ENCODE measurements around the gene TERF2IP. TPM values are rescaled to one million over a fixed set of nuclear protein-coding genes. Genes with fewer than 3 reads are reported as not detected.

Gene TERF2IP
- total RNA-seq, 1 donor from 2014 or later, result 86.8 TPM

- no peak overlapping the region for H3K27ac Mint-ChIP-seq
- intact Hi-C loops (cut with micrococcal nuclease), result no loop called here
- H3K36me3 Mint-ChIP-seq (ENCODE audit: low read depth), result peaks cover 40% of the 10 kb centered on the region
- no peak overlapping the region for H3K4me3 Mint-ChIP-seq
- no peak for DNase-seq
- no peaks in the 10 kb centered on the region for H3K9me3 Mint-ChIP-seq
- H3K4me1 Mint-ChIP-seq, result peaks cover 4% of the 10 kb centered on the region
- H3K27me3 Mint-ChIP-seq, result no peaks in the 10 kb centered on the region
These were observed 12.7 kb downstream of the TERF2IP start for GRCh38 chr16:75660321-75660720.

GRCh38 chr16:75660726-75661302 lies 13.2 kb downstream of the TERF2IP start:
- no peak for DNase-seq
- H3K4me3 Mint-ChIP-seq, result no peak overlapping the region
- intact Hi-C loops (cut with micrococcal nuclease), result no loop called here
- no peaks in the 10 kb centered on the region for H3K27me3 Mint-ChIP-seq
- H3K36me3 Mint-ChIP-seq (ENCODE audit: low read depth), result peaks cover 36% of the 10 kb centered on the region
- no peaks in the 10 kb centered on the region for H3K9me3 Mint-ChIP-seq
- no peak overlapping the region for H3K27ac Mint-ChIP-seq
- peaks cover 4% of the 10 kb centered on the region for H3K4me1 Mint-ChIP-seq

GRCh38 chr16:75667503-75667902 lies 19.9 kb downstream of the TERF2IP start:
- H3K4me3 Mint-ChIP-seq, result no peak overlapping the region
- intact Hi-C loops (cut with micrococcal nuclease), result no loop called here
- no peaks in the 10 kb centered on the region for H3K27me3 Mint-ChIP-seq

GRCh38 chr16:75676909-75677308 lies 29.3 kb downstream of the TERF2IP start, which contains the start of gene CPHXL2:
TSS of gene CPHXL2 (minus strand) at chr16:75677009. CDS start at chr16:75676999, 10 bp downstream.
- Mint-ChIP-seq H3K4me1 (no peaks in the 10 kb centered on the region), H3K9me3 (no peaks in the 10 kb centered on the region), H3K4me3 (no peak within 1 kb of the TSS), H3K27ac (no peak within 1 kb of the TSS), H3K36me3 (ENCODE audit: low read depth) (no peaks in the 10 kb centered on the region), H3K27me3 (no peaks in the 10 kb centered on the region)
- DNase-seq, result no peak
- intact Hi-C loops (cut with micrococcal nuclease), result no loop called here

More at GRCh38 chr16:75667503-75667902, 19.9 kb downstream of the TERF2IP start:
- H3K36me3 Mint-ChIP-seq (ENCODE audit: low read depth), result no peaks in the 10 kb centered on the region
- H3K27ac Mint-ChIP-seq, result no peak overlapping the region
- DNase-seq, result no peak
- H3K4me1 Mint-ChIP-seq, result no peaks in the 10 kb centered on the region
- H3K9me3 Mint-ChIP-seq, result no peaks in the 10 kb centered on the region

- Mint-ChIP-seq H3K36me3 (ENCODE audit: low read depth) (no peaks in the 10 kb centered on the region), H3K27ac (no peak overlapping the region), H3K27me3 (no peaks in the 10 kb centered on the region), H3K4me1 (no peaks in the 10 kb centered on the region), H3K9me3 (peaks cover 4% of the 10 kb centered on the region), H3K4me3 (no peak overlapping the region)
- no peak for DNase-seq
- intact Hi-C loops (cut with micrococcal nuclease), result no loop called here
These were observed 31.8 kb downstream of the TERF2IP start for GRCh38 chr16:75679366-75679765.

GRCh38 chr16:75682308-75682707 lies 34.7 kb downstream of the TERF2IP start:
- H3K27ac Mint-ChIP-seq, result no peak overlapping the region

GRCh38 chr16:75687361-75687760 lies 39.8 kb downstream of the TERF2IP start:
- Mint-ChIP-seq H3K27ac (no peak overlapping the region), H3K27me3 (no peaks in the 10 kb centered on the region), H3K9me3 (peaks cover 6% of the 10 kb centered on the region), H3K4me1 (no peaks in the 10 kb centered on the region), H3K4me3 (no peak overlapping the region), H3K36me3 (ENCODE audit: low read depth) (no peaks in the 10 kb centered on the region)
- intact Hi-C loops (cut with micrococcal nuclease), result no loop called here
- DNase-seq, result no peak

More at GRCh38 chr16:75682308-75682707, 34.7 kb downstream of the TERF2IP start:
- H3K27me3 Mint-ChIP-seq, result no peaks in the 10 kb centered on the region
- H3K4me3 Mint-ChIP-seq, result no peak overlapping the region
- intact Hi-C loops (cut with micrococcal nuclease), result no loop called here
- peaks cover 6% of the 10 kb centered on the region for H3K9me3 Mint-ChIP-seq
- H3K36me3 Mint-ChIP-seq (ENCODE audit: low read depth), result no peaks in the 10 kb centered on the region
- no peak for DNase-seq
- H3K4me1 Mint-ChIP-seq, result no peaks in the 10 kb centered on the region

GRCh38 chr16:75695708-75696107 lies 48.1 kb downstream of the TERF2IP start:
- Mint-ChIP-seq H3K4me1 (no peaks in the 10 kb centered on the region), H3K9me3 (no peaks in the 10 kb centered on the region), H3K27ac (no peak overlapping the region), H3K4me3 (no peak overlapping the region), H3K27me3 (no peaks in the 10 kb centered on the region), H3K36me3 (ENCODE audit: low read depth) (no peaks in the 10 kb centered on the region)
- no peak for DNase-seq
- intact Hi-C loops (cut with micrococcal nuclease), result no loop called here

- Mint-ChIP-seq H3K4me1 (no peaks in the 10 kb centered on the region), H3K27ac (no peak overlapping the region), H3K36me3 (ENCODE audit: low read depth) (no peaks in the 10 kb centered on the region), H3K27me3 (no peaks in the 10 kb centered on the region), H3K9me3 (no peaks in the 10 kb centered on the region), H3K4me3 (no peak overlapping the region)
- intact Hi-C loops (cut with micrococcal nuclease), result no loop called here
- no peak for DNase-seq
These were observed 50.0 kb downstream of the TERF2IP start for GRCh38 chr16:75697571-75697970.

GRCh38 chr16:75701361-75701760 lies 53.8 kb downstream of the TERF2IP start, which contains the start of gene DUXB:
TSS of gene DUXB (minus strand) at chr16:75701461. CDS start at chr16:75701418, 43 bp downstream.
- Mint-ChIP-seq H3K27ac (no peak within 1 kb of the TSS), H3K9me3 (no peaks in the 10 kb centered on the region), H3K4me3 (no peak within 1 kb of the TSS)

GRCh38 chr16:75702242-75702641 lies 54.7 kb downstream of the TERF2IP start:
- H3K4me3 Mint-ChIP-seq, result no peak overlapping the region
- no peaks in the 10 kb centered on the region for H3K4me1 Mint-ChIP-seq
- H3K36me3 Mint-ChIP-seq (ENCODE audit: low read depth), result no peaks in the 10 kb centered on the region
- H3K27me3 Mint-ChIP-seq, result no peaks in the 10 kb centered on the region
- intact Hi-C loops (cut with micrococcal nuclease), result no loop called here
- DNase-seq, result no peak
- no peak overlapping the region for H3K27ac Mint-ChIP-seq
- H3K9me3 Mint-ChIP-seq, result no peaks in the 10 kb centered on the region

More at GRCh38 chr16:75701361-75701760, 53.8 kb downstream of the TERF2IP start, which contains the start of gene DUXB:
- Mint-ChIP-seq H3K36me3 (ENCODE audit: low read depth) (no peaks in the 10 kb centered on the region), H3K4me1 (no peaks in the 10 kb centered on the region), H3K27me3 (no peaks in the 10 kb centered on the region)
- no peak for DNase-seq
- intact Hi-C loops (cut with micrococcal nuclease), result no loop called here

- Mint-ChIP-seq H3K4me3 (no peak overlapping the region), H3K36me3 (ENCODE audit: low read depth) (no peaks in the 10 kb centered on the region), H3K4me1 (no peaks in the 10 kb centered on the region), H3K27me3 (no peaks in the 10 kb centered on the region), H3K27ac (no peak overlapping the region), H3K9me3 (no peaks in the 10 kb centered on the region)
- intact Hi-C loops (cut with micrococcal nuclease), result no loop called here
- DNase-seq, result no peak
These were observed 55.7 kb downstream of the TERF2IP start for GRCh38 chr16:75703306-75703705.

All from activated CD4-positive, alpha-beta T cell treated with anti-CD3 and anti-CD28 coated beads, Interleukin-2, amount 10 ng/mL, durations not matched to agents 24 days and 14 days (primary cell).